ENCODE data around the gene FOXP1. TPM values are rescaled to one million over a fixed set of nuclear protein-coding genes. Genes with fewer than 3 reads are reported as not detected.

Gene FOXP1
- polyA plus RNA-seq, 1 donor from 2014 or later, result 5.6 TPM

GRCh38 chr3:71378509-71378908 lies 205.0 kb downstream of the FOXP1 start:
- Histone ChIP-seq H3K4me2 (ENCODE audit: low read length) (no peak overlapping the region), H3K27ac (ENCODE audit: low read length) (no peak overlapping the region), H2AFZ (ENCODE audit: low read depth, low read length) (no peak overlapping the region), H3K9me3 (ENCODE audit: low read length) (no peaks in the 10 kb centered on the region), H3K27me3 (ENCODE audit: insufficient read depth, low read depth, low read length) (no peaks in the 10 kb centered on the region), H4K20me1 (ENCODE audit: insufficient read depth) (no peaks in the 10 kb centered on the region), H3K4me3 (ENCODE audit: low read length) (no peak overlapping the region), H3K36me3 (ENCODE audit: insufficient read depth, low read length) (no peaks in the 10 kb centered on the region), H3K9me2 (ENCODE audit: insufficient read depth, low read length) (no peaks in the 10 kb centered on the region), H3K9ac (ENCODE audit: low read length) (no peak overlapping the region), H3K79me2 (replicated peaks; ENCODE audit: insufficient read depth, low read length) (no peaks in the 10 kb centered on the region), H3F3A (ENCODE audit: insufficient read depth, low read length, poor library complexity, severe bottlenecking) (no peaks in the 10 kb centered on the region)
- no peak for TF ChIP-seq RAD21 (conservative IDR thresholded peaks at IDR 0.05)
- no peak for TF ChIP-seq EP300 (conservative IDR thresholded peaks at IDR 0.05; ENCODE audit: poor library complexity, severe bottlenecking)
- TF ChIP-seq SMC3 (conservative IDR thresholded peaks at IDR 0.05; ENCODE audit: poor library complexity), result no peak
- no peak for TF ChIP-seq MXI1 (conservative IDR thresholded peaks at IDR 0.05; ENCODE audit: poor library complexity, severe bottlenecking)
- no peak for TF ChIP-seq CTCF (IDR thresholded peaks at IDR 0.05; ENCODE audit: poor library complexity, severe bottlenecking)
- no peak for TF ChIP-seq TAF1 (IDR thresholded peaks at IDR 0.05; ENCODE audit: low read depth)
- TF ChIP-seq POLR2AphosphoS5 (IDR thresholded peaks at IDR 0.05), result no peak
- TF ChIP-seq REST (IDR thresholded peaks at IDR 0.05; ENCODE audit: borderline replicate concordance), result no peak
- no peak for TF ChIP-seq EZH2 (IDR thresholded peaks at IDR 0.05; ENCODE audit: borderline replicate concordance, insufficient read depth, low read length, poor library complexity, severe bottlenecking)

DNA sequence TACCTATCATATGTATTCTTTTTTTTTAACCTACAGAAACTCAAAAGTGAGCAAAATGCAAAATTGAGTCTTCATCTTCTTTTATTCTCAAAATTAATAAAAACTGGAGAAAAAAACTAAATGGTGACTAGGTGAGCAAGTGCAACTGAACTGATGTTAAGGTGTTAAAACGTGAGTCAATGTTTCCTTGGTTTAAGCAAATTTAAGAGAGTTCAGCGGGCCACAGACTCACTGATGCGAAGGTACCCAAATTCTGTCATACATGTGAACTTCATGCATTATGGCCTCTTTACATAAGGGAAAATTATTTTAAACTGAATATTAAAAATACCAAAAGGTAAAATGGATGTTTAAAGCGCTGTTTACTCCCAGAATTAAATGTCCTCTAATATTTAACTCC lies 206.6 kb downstream of the FOXP1 start:
- Histone ChIP-seq H4K20me1 (ENCODE audit: insufficient read depth) (no peaks in the 10 kb centered on the region), H3K9me3 (ENCODE audit: low read length) (no peaks in the 10 kb centered on the region), H3K9me2 (ENCODE audit: insufficient read depth, low read length) (no peaks in the 10 kb centered on the region), H3K36me3 (ENCODE audit: insufficient read depth, low read length) (no peaks in the 10 kb centered on the region), H3K79me2 (replicated peaks; ENCODE audit: insufficient read depth, low read length) (no peaks in the 10 kb centered on the region), H3K4me3 (ENCODE audit: low read length) (no peak overlapping the region), H3K9ac (ENCODE audit: low read length) (no peak overlapping the region), H3K27me3 (ENCODE audit: insufficient read depth, low read depth, low read length) (no peaks in the 10 kb centered on the region), H3K4me2 (ENCODE audit: low read length) (no peak overlapping the region), H2AFZ (ENCODE audit: low read depth, low read length) (no peak overlapping the region), H3F3A (ENCODE audit: insufficient read depth, low read length, poor library complexity, severe bottlenecking) (no peaks in the 10 kb centered on the region), H3K27ac (ENCODE audit: low read length) (no peak overlapping the region)
- TF ChIP-seq RAD21 (conservative IDR thresholded peaks at IDR 0.05), result no peak

DNA sequence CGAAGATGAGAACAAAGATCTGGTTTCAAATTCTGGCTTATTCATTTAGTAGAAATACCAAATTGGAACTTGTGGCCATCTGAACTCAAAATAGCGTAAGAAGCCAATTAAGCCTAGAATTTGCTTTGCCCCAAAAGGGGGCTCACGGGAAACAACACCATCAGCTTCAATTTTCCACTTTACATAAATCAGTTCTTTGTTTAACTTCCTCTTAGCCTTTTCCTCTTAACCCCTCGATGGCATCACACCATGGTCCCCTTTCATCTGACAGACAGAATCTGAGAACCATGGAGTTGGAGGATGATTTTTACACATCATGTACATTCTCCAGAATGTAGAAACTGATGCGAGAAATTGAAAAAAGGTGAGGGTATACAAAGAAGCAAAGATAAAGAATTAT lies 207.0 kb downstream of the FOXP1 start:
- H3K79me2 ChIP-seq (replicated peaks; ENCODE audit: insufficient read depth, low read length), result no peaks in the 10 kb centered on the region
- no peaks in the 10 kb centered on the region for H4K20me1 ChIP-seq (ENCODE audit: insufficient read depth)

More for the DNA sequence above, 207.0 kb downstream of the FOXP1 start:
- H2AFZ ChIP-seq (ENCODE audit: low read depth, low read length), result no peak overlapping the region
- no peak for TF ChIP-seq POLR2AphosphoS5 (IDR thresholded peaks at IDR 0.05)
- no peak for TF ChIP-seq EP300 (conservative IDR thresholded peaks at IDR 0.05; ENCODE audit: poor library complexity, severe bottlenecking)
- no peak for TF ChIP-seq SMC3 (conservative IDR thresholded peaks at IDR 0.05; ENCODE audit: poor library complexity)
- no peak for TF ChIP-seq EZH2 (IDR thresholded peaks at IDR 0.05; ENCODE audit: borderline replicate concordance, insufficient read depth, low read length, poor library complexity, severe bottlenecking)
- TF ChIP-seq TAF1 (IDR thresholded peaks at IDR 0.05; ENCODE audit: low read depth), result no peak
- no peak for TF ChIP-seq CTCF (IDR thresholded peaks at IDR 0.05; ENCODE audit: poor library complexity, severe bottlenecking)
- no peak for TF ChIP-seq REST (IDR thresholded peaks at IDR 0.05; ENCODE audit: borderline replicate concordance)
- no peaks in the 10 kb centered on the region for H3K36me3 ChIP-seq (ENCODE audit: insufficient read depth, low read length)
- no peaks in the 10 kb centered on the region for H3K9me2 ChIP-seq (ENCODE audit: insufficient read depth, low read length)
- H3K9ac ChIP-seq (ENCODE audit: low read length), result no peak overlapping the region
- no peaks in the 10 kb centered on the region for H3F3A ChIP-seq (ENCODE audit: insufficient read depth, low read length, poor library complexity, severe bottlenecking)
- H3K27ac ChIP-seq (ENCODE audit: low read length), result no peak overlapping the region
- H3K27me3 ChIP-seq (ENCODE audit: insufficient read depth, low read depth, low read length), result no peaks in the 10 kb centered on the region
- no peak overlapping the region for H3K4me3 ChIP-seq (ENCODE audit: low read length)
- H3K4me2 ChIP-seq (ENCODE audit: low read length), result no peak overlapping the region
- no peaks in the 10 kb centered on the region for H3K9me3 ChIP-seq (ENCODE audit: low read length)
